Lower leg skin (tissue), 3 donors: Measurements from ENCODE around the gene SLC5A10.

Experiments
- CTCF ChIP-seq, 3 donors: fragments of 450-650 bp; IDR thresholded peaks; one replicate each; pipeline ENCODE4 v1.5.1; 2016; ENCODE audit warnings: antibody characterized with exemption in 3 of 3, mild to moderate bottlenecking in 3 of 3, moderate library complexity in 2 of 3
- POLR2A ChIP-seq, 2 donors: fragments of 450-650 bp; IDR thresholded peaks; one replicate each; pipeline ENCODE4 v1.6.1; 2016 to 2017; ENCODE audit warnings: antibody characterized with exemption in 2 of 2, mild to moderate bottlenecking in 1 of 2, moderate library complexity in 1 of 2

GRCh38 chr17:18904482-18904881, 47.5 kb upstream of the SLC5A10 start:
- TF ChIP-seq CTCF (IDR thresholded peaks at IDR 0.05) (no peak), POLR2A (IDR thresholded peaks at IDR 0.05) (no peak)
